Tongue (tissue), 2 donors: ENCODE data around the gene DLG4. TPM values are rescaled to one million over a fixed set of nuclear protein-coding genes. Genes with fewer than 3 reads are reported as not detected.
A peak's percentile ranks its signal among the peaks of the same experiment; 100 is the strongest.

Source experiments
- DNase-seq: peaks from one replicate; pipeline ENCODE4 v3.0.0-alpha.2; 2015
- total RNA-seq: library from RNA; depleted of rRNA; stranded (reverse); fragments of >200 nt; gene quantifications from one replicate; pipeline ENCODE4 v1.2.3, GENCODE V29; 2014

The DLG4 gene
- total RNA-seq, 1 donor from 2014 or later, result 11.1 TPM

- DNase-seq, result peak; percentile 99
These were observed 5.1 kb downstream of the DLG4 start for GRCh38 chr17:7214300-7215135.

- DNase-seq, result peak; percentile 96
These were observed 5.7 kb downstream of the DLG4 start for GRCh38 chr17:7213895-7214299.

- DNase-seq, result no peak
These were observed 8.0 kb downstream of the DLG4 start for GRCh38 chr17:7211491-7212273.

- no peak for DNase-seq
These were observed 10.7 kb downstream of the DLG4 start for GRCh38 chr17:7208754-7209460.

GRCh38 chr17:7208027-7208571 is 11.5 kb downstream of the DLG4 start:
- no peak for DNase-seq

GRCh38 chr17:7207120-7208001 is 12.3 kb downstream of the DLG4 start:
- DNase-seq, result no peak

- DNase-seq, result no peak
These were observed 14.1 kb downstream of the DLG4 start for GRCh38 chr17:7205561-7205960.

- DNase-seq, result peak; percentile 94
These were observed 14.7 kb downstream of the DLG4 start for GRCh38 chr17:7204828-7205461.

GRCh38 chr17:7204336-7204735 is 15.3 kb downstream of the DLG4 start:
- no peak for DNase-seq

GRCh38 chr17:7203391-7203790 is 16.2 kb downstream of the DLG4 start:
- DNase-seq, result no peak

- no peak for DNase-seq
These were observed 22.8 kb downstream of the DLG4 start for GRCh38 chr17:7196651-7197401.

- DNase-seq, result no peak
These were observed 23.7 kb downstream of the DLG4 start for GRCh38 chr17:7195971-7196370.

- no peak for DNase-seq
These were observed 27.2 kb downstream of the DLG4 start for GRCh38 chr17:7192271-7192937.

- peak; percentile 75 for DNase-seq
These were observed 27.9 kb downstream of the DLG4 start for GRCh38 chr17:7191571-7192270.

GRCh38 chr17:7191069-7191468 is 28.6 kb downstream of the DLG4 start:
- DNase-seq, result no peak

- no peak for DNase-seq
These were observed 29.2 kb downstream of the DLG4 start for GRCh38 chr17:7190276-7190917.

GRCh38 chr17:7186241-7186640 is 33.4 kb downstream of the DLG4 start:
- DNase-seq, result no peak

- DNase-seq, result no peak
These were observed 35.0 kb downstream of the DLG4 start for GRCh38 chr17:7184647-7185046.
